Right lobe of liver (tissue), 6 donors: ENCODE results near the gene CCIN. TPM values are rescaled to one million over a fixed set of nuclear protein-coding genes. Genes with fewer than 3 reads are reported as not detected.

Source experiments
- ATAC-seq, 4 donors: fragments of 200-7000 bp; cut with Tn5 transposase; one replicate each; pipeline ENCODE4 v1.9.1; 2020; ENCODE audit warnings: mild to moderate bottlenecking in 4 of 4, moderate library complexity in 4 of 4
- DNase-seq, 3 donors: peaks; one replicate each; pipeline ENCODE4 v3.0.0-alpha.2; 2020
- H3K27ac ChIP-seq, 3 donors: fragments of 200-600 bp; one replicate each; pipeline ENCODE4 v1.8.0; 2022
- H3K27me3 ChIP-seq, 2 donors: fragments of 200-600 bp; one replicate each; pipeline ENCODE4 v1.8.0; 2022
- H3K36me3 ChIP-seq, 4 donors: fragments of 200-600 bp; sonication (generic) in 1 of 4; one replicate each; pipeline versions ENCODE4 v1.5.1 to v1.8.0; 2017 to 2022; ENCODE audit warnings: control low read depth in 1 of 4
- H3K4me1 ChIP-seq, 4 donors: fragments of 200-600 bp; sonication (generic) in 1 of 4; one replicate each; pipeline versions ENCODE4 v1.5.1 to v1.8.0; 2017 to 2022; ENCODE audit warnings: control low read depth in 1 of 4
- H3K4me3 ChIP-seq, 3 donors: fragments of 200-600 bp; one replicate each; pipeline ENCODE4 v1.8.0; 2022
- H3K9me3 ChIP-seq, 4 donors: fragments of 200-600 bp; sonication (generic) in 1 of 4; one replicate each; pipeline versions ENCODE4 v1.5.1 to v1.8.0; 2017 to 2022; ENCODE audit warnings: control low read depth in 1 of 4
- POLR2A ChIP-seq: fragments of 450-650 bp; IDR thresholded peaks from one replicate; pipeline ENCODE4 v1.6.1; 2017; ENCODE audit warnings: antibody characterized with exemption, mild to moderate bottlenecking
- WGBS: methylation state at CpG from one replicate; pipeline ENCODE4 v1.1.6; 2018; ENCODE audit warnings: low coverage, low lambda C conversion rate; ENCODE audit not compliant: insufficient coverage; ENCODE audit errors: missing lambda C conversion rate; 5-methylcytosine and 5-hydroxymethylcytosine counted together
- intact Hi-C, 2 donors: fragments of 100-400 bp; cut with DNase I; formaldehyde crosslinking; loops; one replicate each; pipeline versions ENCODE4 v1.11.2 to v1.14.1; 2022
- total RNA-seq, 6 experiments: library from RNA; depleted of rRNA in 2 of 6; stranded (reverse); fragments of >200 nt in 2 of 6; fragmentation: NEBNext Ultra II Directional in 3 of 6; extraction: Animal tissue kit (Norgen Biotek cat#: 25700) in 3 of 6; gene quantifications; one replicate each; pipeline versions ENCODE4 v1.1.0 to v1.2.4, GENCODE V29; 2016 to 2023
- TF ChIP-seq, protein P1 (sequence below), 4 donors: fragments of 200-600 bp in 3 of 4; fragments of 450-650 bp in 1 of 4; IDR thresholded peaks; one replicate each; pipeline versions ENCODE4 v1.5.1 to v1.8.0; 2016 to 2022; ENCODE audit warnings: antibody characterized with exemption in 4 of 4, mild to moderate bottlenecking in 2 of 4
- donor health status: DM: no; HTN: yes; CAD: no.
- donor health status: DM: no; HTN: no; CAD: no.
- donor health status: DM: no; HTN: no; CAD: no.
- donor health status: DM: no; HTN: yes; CAD: no.
- donor health status: DM: no; HTN: yes; CAD: no.

CCIN gene
- total RNA-seq, 6 experiments from 2014 or later: not detected

DNA sequence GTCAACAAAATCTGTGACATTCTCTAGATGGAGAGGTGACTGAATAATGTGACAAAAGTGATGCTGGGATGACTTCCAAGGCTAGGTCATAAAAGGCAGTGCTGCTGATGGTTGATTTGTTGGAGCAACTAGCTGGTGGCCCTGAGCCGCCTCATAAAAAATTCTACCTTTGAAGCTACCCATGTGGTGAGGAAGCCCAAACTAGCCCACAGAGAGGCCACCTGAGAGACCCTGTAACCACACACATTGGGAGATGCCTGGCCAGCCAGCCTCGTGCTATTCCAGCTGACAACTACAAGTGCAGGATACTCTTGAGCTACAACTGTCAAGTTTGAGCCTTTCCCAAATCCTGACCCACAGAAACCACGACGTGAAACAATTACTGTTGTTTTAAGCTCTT is 44.2 kb downstream of the CCIN start:
- Histone ChIP-seq H3K27me3 (no peaks in the 10 kb centered on the region), H3K9me3 (no peaks in the 10 kb centered on the region), H3K27ac (no peak overlapping the region), H3K4me1 (no peaks in the 10 kb centered on the region), H3K4me3 (no peak overlapping the region), H3K36me3 (peaks cover 0 to 86% (median 20%) of the 10 kb centered on the region in 4 donors)
- peak in 1 of 4 donors; percentile 5 for ATAC-seq
- TF ChIP-seq, protein P1, sequence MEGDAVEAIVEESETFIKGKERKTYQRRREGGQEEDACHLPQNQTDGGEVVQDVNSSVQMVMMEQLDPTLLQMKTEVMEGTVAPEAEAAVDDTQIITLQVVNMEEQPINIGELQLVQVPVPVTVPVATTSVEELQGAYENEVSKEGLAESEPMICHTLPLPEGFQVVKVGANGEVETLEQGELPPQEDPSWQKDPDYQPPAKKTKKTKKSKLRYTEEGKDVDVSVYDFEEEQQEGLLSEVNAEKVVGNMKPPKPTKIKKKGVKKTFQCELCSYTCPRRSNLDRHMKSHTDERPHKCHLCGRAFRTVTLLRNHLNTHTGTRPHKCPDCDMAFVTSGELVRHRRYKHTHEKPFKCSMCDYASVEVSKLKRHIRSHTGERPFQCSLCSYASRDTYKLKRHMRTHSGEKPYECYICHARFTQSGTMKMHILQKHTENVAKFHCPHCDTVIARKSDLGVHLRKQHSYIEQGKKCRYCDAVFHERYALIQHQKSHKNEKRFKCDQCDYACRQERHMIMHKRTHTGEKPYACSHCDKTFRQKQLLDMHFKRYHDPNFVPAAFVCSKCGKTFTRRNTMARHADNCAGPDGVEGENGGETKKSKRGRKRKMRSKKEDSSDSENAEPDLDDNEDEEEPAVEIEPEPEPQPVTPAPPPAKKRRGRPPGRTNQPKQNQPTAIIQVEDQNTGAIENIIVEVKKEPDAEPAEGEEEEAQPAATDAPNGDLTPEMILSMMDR (IDR thresholded peaks at IDR 0.05): no peak
- no peak for TF ChIP-seq POLR2A
- DNase-seq: no peak
- intact Hi-C loops: no loop called here
- 72% methylated on average over 4 of the region's 4 CpGs for WGBS

DNA sequence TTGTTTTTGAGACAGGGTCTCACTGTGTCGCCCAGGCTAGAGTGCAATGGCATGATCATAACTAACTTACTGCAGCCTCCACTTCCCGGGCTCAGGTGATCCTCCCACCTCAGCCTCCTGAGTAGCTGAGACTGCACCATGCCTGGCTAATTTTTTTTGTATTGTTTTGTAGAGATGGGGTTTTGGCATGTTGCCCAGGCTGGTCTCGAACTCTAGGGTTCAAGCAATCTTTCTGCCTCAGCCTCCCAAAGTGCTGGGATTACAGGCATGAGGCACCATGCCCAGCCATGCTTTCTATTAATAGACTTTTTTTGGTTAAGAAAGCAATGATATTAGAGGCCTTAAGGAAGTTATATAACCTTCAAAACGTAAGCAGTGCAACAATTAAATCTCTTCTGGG is 44.8 kb downstream of the CCIN start:
- DNase-seq (no peak), ATAC-seq (no peak)
- Histone ChIP-seq H3K9me3 (no peaks in the 10 kb centered on the region), H3K27me3 (no peaks in the 10 kb centered on the region), H3K4me3 (no peak overlapping the region), H3K27ac (no peak overlapping the region), H3K36me3 (peaks cover 0 to 86% (median 23%) of the 10 kb centered on the region in 4 donors), H3K4me1 (no peaks in the 10 kb centered on the region)
- TF ChIP-seq POLR2A: no peak
- TF ChIP-seq, protein P1 (IDR thresholded peaks at IDR 0.05): no peak
- 83% methylated on average over 4 of the region's 4 CpGs for WGBS
- intact Hi-C loops: no loop called here

DNA sequence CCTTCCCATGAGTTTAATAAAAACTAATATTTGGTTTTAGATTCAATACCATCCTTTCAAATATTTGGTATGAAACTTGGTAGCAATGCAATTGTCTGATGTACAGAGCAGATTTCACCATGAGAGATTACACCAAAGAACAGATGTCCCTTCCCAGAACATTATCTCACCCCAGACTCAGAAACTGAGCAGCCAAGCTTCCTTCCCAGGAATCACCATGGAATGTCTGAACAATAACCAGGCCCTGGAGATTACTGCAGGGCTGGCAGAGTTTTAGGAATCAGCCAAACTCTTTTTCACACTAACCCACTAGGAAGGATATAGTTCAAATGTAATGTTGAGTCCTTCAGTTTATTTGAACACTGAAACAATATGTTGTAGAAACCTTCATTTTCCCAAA is 45.4 kb downstream of the CCIN start:
- H3K36me3 ChIP-seq: peaks cover 2 to 86% (median 27%) of the 10 kb centered on the region in 4 donors
- TF ChIP-seq, protein P1 (IDR thresholded peaks at IDR 0.05): no peak
- TF ChIP-seq POLR2A: no peak
- no peak overlapping the region for H3K27ac ChIP-seq
- DNase-seq (no peak), ATAC-seq (no peak)
- no peaks in the 10 kb centered on the region for H3K27me3 ChIP-seq
- no peaks in the 10 kb centered on the region for H3K4me1 ChIP-seq
- no peaks in the 10 kb centered on the region for H3K9me3 ChIP-seq
- intact Hi-C loops: no loop called here
- H3K4me3 ChIP-seq: no peak overlapping the region

DNA sequence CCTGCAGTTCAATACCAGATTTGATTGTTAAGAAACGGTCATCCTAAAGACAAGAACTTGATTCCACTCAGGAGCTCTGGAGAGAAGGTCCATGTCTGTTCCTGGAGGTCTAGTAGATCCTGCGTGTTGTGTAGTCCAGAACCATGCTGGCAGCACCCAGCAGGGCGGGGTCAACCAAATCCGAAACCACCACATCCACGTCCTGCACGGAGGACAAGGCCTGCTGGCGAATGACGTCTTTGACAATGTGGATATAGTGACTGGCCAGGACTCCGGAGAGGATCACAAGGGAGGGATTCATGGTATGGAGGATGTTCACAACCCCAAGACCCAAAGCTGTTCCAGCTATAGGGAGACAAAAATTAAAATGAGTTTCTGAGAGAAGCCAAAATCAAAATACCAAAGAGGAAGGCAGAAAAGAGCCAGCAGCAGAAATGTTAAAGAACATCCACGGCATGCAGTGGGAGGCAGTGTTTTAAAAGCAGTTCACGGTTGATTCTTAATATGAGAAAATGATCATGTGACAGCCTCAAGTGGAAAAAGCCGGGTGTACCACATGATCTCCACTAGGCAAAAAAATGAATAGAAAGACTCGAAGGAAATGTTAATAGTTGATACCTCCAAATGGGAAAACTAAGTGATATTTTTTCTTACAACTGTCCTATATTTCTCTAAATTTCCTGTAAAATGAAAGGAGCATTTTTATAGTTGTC is 48.2 kb downstream of the CCIN start:
- no peaks in the 10 kb centered on the region for H3K9me3 ChIP-seq
- intact Hi-C loops: no loop called here
- ATAC-seq (peak in 1 of 4 donors; percentile 11), DNase-seq (no peak)
- WGBS: 65% methylated on average over 9 of the region's 13 CpGs
- H3K4me1 ChIP-seq: no peaks in the 10 kb centered on the region
- peaks cover 3 to 90% (median 34%) of the 10 kb centered on the region in 4 donors for H3K36me3 ChIP-seq
- H3K27me3 ChIP-seq: no peaks in the 10 kb centered on the region
- TF ChIP-seq, protein P1 (IDR thresholded peaks at IDR 0.05): no peak
- no peak for TF ChIP-seq POLR2A
- H3K4me3 ChIP-seq: no peak overlapping the region
- H3K27ac ChIP-seq: no peak overlapping the region
